SU-DHL-6 (cell line): Measurements from ENCODE around the gene SUPT4H1.

Experiments
- EZH2phosphoT487 ChIP-seq: fragments of 200-600 bp; sonication (generic), shearing (Covaris generic); conservative IDR thresholded peaks from 2 replicates; pipeline ENCODE4 v1.6.1; 2018; ENCODE audit warnings: mild to moderate bottlenecking, antibody characterized with exemption, low read length, moderate library complexity, mixed read lengths
- TF ChIP-seq, protein P1 (sequence below): fragments of 200-600 bp; sonication (generic); IDR thresholded peaks from one replicate; pipeline ENCODE4 v1.5.1; 2017; ENCODE audit warnings: antibody characterized with exemption, mild to moderate bottlenecking, low read length, moderate library complexity; ENCODE audit not compliant: insufficient read depth, poor library complexity, severe bottlenecking

DNA sequence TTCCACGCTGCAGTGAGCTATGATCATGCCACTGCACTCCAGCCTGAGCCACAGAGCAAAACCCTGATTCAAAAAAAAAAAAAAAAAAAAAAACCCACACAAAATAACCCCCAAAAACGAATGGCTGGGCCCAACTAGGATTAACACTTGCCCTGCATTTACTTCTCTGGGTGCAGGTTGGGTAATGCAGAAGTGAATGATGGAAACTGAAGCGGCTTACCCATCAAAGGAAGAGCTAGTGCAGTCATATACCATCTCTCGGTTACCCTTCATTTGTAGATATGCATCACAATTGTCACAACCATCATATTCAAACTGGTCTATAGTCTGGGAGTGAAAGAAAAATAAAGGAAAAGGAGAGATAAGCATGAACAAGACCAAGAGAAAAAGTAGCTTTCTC is 819 bp downstream of the SUPT4H1 start:
- TF ChIP-seq, protein P1, sequence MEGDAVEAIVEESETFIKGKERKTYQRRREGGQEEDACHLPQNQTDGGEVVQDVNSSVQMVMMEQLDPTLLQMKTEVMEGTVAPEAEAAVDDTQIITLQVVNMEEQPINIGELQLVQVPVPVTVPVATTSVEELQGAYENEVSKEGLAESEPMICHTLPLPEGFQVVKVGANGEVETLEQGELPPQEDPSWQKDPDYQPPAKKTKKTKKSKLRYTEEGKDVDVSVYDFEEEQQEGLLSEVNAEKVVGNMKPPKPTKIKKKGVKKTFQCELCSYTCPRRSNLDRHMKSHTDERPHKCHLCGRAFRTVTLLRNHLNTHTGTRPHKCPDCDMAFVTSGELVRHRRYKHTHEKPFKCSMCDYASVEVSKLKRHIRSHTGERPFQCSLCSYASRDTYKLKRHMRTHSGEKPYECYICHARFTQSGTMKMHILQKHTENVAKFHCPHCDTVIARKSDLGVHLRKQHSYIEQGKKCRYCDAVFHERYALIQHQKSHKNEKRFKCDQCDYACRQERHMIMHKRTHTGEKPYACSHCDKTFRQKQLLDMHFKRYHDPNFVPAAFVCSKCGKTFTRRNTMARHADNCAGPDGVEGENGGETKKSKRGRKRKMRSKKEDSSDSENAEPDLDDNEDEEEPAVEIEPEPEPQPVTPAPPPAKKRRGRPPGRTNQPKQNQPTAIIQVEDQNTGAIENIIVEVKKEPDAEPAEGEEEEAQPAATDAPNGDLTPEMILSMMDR = no peak
- no peak for TF ChIP-seq EZH2phosphoT487
